Activated CD4-positive, alpha-beta T cell treated with anti-CD3 and anti-CD28 coated beads, Interleukin-2, Interleukin-6, amounts not matched to agents 100 ng/mL and 50 ng/mL, durations not matched to agents 16 hours and 8 hours (primary cell): ENCODE measurements around the gene SLC17A9.

Source experiments
- DNase-seq: peaks from one replicate; pipeline ENCODE4 v3.0.0-alpha.2; 2020

SLC17A9 gene

DNA sequence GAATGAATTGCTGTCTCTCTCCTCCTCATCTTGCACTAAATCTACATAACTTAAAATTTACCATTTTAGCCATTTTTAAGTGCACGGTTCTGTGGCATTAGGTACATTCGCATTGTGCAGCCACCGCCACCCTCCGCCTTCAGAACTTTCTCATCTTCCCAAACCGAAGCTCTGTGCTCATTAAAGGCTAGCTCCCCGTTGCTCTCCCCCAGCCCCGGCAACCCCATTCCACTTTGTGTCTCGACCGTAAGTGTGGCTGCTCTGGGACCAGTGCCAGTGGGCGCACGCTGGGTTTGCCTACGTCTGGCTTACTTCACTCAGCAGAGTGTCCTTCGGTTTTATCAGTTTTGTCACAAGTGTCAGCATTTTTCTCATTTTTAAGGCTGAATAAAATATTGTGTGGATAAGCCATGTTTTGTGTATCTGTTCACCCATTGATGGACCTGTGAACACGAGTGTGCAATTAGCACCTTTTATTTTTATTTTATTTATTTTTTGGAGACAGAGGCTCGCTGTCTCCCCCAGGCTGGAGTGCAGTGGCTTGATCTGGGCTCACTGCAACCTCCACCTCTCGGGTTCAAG, 16.8 kb downstream of the SLC17A9 start:
- no peak for DNase-seq

DNA sequence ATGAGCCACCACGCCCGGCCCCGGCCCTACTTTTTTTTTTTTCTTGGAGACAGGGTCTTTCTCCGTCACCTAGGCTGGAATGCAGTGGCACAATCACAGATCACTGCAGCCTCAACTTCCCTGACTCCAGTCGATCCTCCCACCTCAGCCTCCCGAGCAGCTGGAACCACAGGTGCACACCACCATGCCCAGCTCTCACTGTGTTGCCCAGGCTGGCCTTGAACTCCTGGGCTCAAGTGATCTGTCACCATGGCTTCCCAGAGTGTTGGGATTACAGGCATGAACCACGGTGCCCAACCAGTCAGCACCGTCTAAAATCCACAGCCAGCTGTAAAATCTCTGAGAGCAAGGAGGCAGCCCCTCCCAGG, 17.4 kb downstream of the SLC17A9 start:
- DNase-seq: no peak

DNA sequence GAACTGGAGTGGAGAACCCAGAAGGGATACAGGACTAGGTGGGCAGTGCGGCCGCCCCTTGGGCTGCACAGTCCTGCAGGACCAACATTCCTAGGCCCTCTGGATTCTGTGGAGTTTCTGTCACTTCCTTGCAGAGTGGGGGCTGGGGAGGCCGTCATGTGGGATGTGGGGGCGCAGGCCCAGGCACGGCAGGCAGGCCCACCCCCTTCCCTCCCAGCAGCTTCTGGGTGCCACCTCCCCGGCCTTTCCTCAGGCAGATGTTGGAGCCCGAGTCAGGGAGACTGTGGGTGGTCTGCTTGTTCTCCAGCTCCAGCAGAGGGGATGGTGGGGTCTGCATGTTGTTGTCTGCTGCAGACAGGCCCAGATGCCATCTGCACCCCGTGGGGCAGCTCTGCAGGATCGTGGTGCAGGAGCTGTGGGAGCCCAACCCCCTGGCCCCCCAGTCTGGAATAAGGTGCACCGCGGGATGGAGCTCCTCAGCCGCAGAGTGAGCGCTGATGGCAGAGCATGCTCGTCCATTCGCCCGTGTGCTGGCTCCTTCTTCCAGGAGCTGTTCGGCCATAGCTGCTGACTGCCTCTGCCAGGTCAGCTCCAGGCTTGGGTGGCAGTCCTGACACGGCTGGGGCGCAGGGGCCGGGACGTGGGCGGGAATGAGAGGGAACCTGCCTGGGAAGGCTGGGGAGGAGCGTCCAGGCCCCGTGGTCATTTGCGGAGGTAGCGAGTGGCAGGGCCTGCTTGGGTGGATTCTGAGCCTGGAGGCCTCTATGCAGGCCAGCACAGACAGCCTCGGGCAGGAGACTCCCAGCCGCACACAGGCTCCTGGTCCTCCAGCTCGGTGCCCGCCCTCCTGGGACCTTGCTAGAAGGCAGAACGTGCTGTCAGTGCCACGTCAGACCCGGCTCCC, 18.1 kb downstream of the SLC17A9 start:
- no peak for DNase-seq

DNA sequence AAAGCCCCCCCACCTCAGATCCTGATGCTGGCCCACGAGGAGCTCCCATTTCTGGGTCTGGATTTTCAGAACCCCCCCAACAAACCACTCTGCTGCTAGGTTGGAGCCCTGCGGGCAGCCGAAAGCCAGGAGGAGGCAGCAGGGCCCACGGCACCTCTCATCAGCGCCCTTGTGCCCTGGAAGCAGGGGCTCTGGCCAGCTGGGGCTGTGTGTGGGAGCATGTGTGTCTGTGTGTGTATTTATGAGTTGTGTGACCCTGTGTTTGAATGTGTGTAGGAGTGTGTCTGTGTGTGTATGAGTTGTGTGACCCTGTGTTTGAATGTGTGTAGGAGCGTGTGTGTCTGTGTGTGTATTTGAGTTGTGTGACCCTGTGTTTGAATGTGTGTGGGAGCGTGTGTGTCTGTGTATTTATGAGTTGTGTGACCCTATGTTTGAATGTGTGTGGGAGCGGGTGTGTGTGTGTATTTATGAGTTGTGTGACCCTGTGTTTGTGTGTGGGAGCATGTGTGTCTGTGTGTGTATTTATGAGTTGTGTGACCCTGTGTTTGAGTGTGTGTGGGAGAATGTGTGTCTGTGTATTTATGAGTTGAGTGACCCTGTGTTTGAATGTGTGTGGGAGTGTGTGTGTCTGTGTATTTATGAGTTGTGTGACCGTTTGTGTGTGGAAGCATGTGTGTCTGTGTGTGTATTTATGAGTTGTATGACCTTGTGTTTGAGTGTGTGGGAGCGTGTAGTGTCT, 18.9 kb downstream of the SLC17A9 start:
- DNase-seq: no peak

DNA sequence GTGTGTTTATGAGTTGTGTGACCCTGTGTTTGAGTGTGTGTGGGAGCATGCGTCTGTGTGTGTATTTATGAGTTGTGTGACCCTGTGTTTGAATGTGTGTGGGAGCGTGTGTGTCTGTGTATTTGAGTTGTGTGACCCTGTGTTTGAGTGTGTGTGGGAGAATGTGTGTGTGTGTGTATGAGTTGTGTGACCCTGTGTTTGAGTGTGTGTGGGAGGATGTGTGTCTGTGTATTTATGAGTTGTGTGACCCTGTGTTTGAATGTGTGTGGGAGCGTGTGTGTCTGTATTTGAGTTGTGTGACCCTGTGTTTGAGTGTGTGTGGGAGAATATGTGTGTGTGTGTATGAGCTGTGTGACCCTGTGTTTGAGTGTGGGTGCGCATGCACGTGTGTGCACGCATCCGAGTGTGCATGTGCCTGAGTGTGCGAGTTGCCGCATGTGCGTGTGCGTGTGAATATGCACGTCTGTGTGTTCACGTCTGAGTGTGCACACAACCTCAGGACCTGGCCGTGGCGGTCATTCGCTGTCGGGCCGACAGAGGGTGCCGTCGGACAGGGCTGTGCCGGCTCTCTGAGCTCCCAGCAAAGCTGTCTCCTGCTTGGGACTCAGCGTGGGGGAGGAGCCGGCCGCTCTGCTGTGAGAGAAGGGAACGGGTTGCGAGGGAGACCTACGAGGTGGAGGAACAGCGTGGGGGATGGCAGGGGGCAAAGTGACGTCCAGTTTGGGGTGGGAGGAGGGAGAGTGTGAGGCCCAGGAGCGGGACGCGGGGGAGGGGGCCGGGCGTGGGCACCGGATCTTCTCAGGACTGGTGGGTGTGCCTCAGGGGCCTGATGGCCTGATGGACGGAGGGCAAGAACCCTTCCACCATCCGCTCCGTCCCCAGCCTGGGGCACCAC, 19.7 kb downstream of the SLC17A9 start:
- DNase-seq: peak; percentile 90

DNA sequence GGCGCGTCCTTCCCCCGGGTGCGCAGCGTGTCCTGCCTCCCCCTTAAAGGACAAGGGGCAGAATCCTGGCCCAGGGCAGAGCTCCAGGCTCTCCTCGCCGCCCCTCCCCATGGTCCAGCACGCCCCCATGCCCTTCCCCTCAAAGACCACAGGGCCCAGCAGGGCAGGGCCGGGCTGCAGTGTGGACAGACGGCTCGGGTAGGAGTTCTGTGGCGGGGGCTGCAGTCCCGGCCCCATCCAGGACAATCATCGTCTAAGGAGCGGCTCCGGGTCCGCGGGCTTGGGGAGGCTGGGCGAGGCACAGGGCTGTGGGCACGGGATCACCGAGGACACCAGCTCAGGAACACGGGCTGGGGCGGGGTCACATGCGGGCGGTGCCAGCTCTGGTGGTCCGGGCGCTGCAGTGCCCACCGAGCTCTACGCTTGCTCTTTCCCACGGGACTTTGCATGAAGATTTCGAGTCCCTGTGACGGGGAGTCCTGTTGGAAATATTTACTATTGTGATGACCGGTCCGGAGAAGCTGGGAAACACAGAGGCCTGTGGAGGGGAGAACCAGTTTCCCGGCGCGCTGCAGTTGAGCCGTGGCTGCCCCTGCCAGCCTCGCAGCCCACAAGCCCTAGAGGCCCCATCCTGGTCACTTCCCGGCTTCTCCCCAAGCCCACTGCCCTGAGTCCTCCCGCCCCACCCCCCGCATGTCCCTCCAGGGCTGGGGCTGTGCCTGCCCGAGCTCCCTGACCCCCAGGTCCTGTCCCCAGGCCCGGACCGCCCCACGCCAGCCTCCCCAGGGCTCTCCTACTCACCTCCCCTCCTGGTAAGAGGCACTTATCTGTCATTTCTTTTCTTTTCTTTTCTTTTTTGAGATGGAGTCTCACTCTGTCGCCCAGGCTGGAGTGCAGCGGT, 20.6 kb downstream of the SLC17A9 start:
- no peak for DNase-seq

DNA sequence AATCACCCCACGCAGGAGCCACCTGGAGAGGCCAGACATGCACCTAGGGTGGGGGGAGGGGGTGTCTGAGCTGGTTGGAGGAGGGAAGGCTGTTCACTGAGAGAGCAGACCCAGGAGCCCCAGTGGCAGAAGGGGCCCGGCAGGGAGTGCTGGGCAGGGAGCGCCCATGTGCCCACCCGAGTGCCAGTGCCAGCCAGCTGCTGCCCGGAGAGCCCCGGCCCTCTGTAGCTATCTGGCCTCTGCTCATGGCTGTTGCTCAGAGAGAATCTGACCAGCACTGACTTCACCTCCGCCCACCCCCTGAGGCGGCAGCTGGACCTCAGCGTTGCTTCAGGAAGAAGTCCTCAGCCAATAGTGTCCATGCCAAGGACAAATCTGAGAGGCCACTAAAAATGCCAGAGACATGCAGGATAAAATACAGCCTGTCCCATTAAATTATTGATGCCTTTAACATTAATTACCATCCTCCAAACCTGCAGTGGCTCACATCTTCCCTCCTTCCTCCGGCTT, 22.8 kb downstream of the SLC17A9 start:
- DNase-seq: no peak

DNA sequence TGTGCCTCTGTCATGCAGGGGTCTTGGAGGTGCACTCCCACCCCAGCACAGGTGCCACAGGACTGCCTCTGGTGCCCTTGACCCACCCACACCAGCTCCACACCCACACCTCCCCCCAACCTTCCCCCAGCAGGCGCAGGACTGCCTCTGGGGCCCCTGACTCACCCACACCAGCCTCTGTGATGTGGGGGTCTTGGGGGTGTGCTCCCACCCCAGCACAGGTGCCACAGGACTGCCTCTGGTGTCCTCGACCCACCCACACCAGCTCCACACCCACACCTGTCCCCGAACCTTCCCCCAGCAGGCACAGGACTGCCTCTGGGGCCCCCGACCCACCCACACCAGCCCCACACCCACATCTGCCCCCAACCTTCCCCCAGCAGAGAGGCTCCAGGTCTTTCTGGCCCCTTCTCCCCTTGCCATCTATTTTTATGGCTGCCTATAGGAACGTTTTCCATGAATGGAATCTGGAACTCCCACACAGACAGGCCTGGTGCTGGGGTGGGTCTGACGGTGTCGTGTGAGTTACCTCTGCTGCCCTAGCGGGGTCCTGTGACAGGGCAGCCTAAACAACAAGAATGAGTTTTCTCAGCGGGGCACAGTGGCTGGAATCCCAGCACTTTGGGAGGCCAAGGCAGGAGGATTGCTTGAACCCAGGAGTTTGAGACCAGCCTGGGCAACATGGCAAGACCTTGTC, 23.5 kb downstream of the SLC17A9 start:
- no peak for DNase-seq

DNA sequence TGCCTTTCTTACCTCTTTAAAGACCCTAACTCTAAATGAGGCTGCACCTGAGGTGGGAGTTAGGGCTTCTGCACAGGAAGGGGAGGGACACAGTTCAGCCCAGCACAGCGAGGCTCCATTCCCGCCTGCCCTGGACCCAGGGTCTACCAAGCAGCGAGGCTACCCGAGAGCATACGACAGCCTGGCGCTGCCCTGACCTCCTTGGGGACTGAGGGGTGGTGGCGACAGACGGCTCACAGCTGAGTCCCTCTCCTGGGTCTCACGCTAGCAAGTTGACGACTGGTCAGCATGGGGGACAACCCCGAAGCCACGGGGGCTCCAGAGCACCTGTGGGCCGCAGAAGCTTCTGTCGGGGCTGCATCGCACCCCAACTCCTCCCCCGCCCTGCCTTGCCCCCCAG, 24.4 kb downstream of the SLC17A9 start:
- no peak for DNase-seq

DNA sequence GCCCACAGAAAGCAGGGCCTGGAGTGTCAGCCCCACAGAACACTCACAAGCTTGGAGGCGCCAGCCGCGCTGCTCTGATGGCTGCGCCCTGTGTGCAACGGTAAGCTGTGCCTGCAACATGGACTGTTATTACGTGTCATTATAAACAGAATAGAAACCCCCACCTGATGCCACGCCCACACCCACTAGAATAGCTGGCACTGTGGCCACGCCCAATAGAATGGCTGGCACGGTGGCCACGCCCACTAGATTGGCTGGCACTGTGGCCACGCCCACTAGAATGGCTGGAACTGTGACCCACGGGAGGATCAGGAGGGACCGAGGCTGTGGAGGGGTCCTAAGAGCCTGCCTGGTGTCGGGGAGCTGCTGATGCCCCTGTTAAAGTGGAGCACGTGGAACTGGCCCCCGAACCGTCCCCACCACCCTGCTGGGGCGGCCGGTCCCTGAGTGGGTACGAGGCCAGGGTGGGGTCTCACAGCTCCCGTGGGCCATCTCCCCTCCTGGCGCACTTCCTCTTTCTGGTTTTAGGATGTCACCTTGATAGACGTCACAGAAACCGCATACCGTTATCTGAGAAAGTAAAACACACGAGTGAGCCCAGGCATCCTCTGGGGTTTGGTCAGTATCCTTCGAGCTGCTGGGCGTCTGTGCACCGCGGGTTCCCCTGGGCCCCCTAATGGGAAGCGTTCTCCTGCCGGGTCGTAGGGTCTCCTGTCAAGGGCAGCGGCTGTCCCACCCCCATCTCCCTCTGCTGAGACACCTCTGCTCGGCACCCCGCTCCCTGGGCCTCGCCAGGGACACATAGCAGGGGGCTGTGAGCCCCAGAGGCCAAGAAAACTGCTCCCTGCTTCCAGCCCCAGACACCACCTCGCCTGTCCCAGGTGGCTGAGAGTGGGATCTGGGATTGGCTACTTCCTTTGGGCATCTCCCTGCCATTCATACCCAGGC, 25.4 kb downstream of the SLC17A9 start:
- DNase-seq: peak; percentile 91

DNA sequence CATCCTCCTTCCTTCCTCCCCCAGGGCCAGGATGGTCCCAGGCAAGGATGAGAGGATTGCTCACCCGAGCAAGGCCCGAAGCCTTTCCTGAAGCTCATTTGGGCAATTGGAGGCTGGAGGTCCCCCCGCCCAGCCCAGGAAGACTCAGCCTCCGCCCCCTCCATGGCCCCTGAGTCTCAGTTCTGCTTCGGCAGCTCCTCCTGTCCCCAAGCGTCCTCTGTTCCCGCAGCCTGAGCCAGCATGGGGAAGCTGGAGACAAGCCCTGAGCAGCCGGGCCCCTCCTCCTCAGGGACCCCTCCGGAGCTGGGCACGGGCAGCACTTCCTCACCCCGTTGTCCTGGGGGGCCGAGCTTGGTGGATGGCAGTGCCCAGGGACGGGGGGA, 26.0 kb downstream of the SLC17A9 start:
- no peak for DNase-seq

DNA sequence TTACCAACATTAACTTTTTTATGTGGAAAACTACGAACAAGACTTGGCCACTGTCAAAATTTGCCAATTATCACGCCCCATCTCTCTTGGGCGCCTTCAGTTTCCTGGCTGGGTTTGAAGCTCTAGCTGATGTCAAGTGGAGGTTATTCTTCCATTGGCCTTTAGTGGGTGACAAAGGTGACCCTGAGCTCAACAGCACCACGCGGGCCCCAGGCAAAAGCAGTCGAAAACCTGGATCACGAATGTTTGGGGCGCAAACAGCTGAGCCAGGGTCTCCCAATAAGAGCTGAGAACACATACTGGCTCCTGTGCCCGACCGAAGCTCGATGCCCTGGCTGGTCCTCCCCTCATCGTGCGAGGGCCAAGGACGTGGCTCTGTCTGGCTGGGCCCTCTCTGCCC, 26.8 kb downstream of the SLC17A9 start:
- DNase-seq: no peak

DNA sequence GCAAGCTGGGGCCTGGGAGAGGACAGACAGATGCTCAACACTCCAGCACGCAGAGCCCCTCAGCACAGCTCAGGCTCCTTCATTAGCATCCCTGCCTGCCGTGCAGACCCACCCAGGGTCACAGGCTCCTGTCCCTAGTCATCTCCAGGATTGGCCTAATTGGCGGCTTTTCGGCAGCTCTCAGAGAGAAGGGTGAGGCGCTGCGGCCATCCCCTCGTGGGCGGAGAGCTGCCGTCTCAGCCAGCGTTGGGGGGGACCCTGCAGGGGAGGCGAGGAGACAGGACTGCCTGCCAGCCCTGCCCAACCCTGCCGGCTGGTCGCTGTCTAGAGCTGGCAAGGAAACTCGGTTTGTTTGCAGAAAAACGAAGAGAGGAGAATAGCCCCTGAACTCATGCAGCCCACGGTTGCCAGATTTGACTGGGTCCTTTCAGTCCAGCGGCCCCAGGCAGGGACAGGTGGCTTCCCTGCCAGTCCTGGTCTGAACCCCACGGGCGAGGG, 27.4 kb downstream of the SLC17A9 start:
- no peak for DNase-seq

DNA sequence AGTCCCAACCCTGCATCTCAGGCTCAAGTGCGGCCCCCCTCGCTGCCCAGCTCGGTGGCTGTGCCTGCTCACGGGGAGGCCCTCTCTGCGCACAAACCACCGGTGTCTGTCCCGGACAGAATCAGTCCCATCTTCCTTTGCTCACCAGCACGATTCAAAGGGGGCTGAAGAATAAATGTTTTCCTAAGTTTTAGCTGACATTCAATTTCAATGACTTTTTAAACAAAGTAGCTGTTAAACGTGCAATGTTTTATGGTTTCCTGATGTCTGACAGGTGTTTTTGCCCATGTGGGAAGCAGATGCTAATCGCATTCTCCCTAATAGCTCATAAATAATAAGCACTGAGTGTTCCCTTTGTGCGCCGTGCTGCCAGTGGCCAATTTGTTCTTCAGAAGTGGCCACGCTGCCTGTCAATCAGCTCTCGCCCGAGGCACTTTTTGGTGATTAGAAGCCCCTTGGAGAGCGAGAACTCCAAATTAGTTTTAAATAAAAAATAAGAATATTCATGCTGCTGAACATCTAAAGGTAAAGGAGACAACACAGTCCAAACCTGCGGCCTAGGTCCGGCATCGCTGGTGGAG, 28.0 kb downstream of the SLC17A9 start:
- no peak for DNase-seq

DNA sequence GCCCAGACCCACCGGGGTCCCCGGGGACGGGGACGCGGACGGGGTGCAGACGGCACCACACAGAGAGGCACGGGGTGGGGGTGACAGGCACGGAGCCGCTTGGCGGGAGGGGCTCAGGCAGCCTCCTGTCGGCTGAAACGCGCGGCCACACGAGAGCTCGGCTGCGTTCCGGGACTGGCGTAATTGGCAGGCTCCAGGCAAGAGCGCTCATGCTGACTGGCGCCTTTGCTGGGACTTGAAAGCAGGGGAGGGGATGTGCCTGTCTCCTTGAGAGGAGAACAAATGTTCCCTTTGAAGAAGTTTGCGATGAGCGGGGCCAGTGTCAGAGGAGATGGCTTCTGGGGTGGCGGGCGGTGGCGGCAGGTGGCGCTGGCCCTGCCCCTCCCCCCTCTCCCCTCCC, 28.5 kb downstream of the SLC17A9 start:
- peak; percentile 26 for DNase-seq

DNA sequence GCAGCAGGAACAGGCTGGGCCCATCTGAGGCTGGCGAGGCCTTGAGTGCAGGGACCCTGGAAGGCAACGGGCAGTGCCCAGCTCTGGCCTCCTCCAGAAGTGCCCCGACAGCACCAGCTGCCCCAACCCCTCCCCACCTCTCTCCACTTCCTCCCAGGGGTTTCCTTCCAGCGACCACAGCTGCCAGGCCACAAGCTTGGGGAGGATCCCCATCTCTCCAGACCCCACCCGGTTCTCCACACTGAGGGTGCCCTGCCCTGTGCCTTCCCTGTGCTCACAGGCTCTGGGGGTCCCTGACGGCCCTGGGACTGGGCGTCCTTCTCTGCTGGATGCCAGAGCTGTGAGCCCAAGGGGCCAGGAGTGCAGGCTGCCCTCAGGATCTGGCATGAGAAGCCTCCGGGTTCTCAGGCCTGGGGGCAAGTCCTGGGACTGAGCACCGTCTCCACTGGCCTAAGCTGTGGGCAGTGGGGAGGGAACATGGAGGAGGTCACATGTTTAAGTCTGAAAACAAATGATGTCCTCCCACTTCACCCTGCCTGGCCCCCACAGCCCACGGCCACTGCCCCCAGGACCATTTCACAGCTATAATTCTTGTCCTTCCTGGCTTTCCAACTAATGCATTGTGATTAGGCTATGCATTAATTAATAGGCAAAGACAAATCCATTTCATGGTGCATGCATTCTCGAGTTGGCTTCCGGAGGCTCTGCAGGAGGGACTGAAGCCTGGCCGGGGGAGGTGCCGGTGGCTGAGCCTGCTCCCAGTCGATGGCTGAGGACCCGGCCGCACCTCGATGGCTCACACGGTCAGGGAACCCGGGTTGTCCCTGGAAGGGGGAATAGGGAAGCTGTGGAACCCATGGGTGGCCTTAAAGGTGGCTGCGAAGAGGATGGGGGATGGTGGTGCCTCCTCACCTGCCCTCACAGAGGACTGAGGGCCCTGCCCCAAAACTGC, 29.9 kb downstream of the SLC17A9 start:
- DNase-seq: no peak

DNA sequence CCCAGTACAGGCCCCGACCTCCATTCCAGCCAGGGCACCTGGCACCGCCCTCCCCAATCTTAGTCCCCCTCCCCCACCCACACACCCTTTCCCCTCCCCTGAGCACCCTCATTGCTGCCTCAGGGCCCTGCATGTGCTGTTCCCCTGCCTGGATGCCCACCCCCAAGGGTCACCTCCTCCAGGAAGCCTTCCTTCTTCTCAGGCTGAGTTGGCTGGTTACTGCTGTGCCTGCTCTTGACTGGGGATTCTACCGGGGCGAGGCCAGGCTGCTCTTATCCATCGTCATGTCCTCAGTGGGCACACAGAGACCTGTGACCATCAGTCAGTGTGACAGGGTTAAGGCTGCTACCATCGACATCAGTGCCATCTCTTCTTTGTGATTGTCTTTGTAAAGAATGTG, 30.7 kb downstream of the SLC17A9 start:
- no peak for DNase-seq
